HG03439 (cell line): ENCODE results near the gene KIDINS220.

Source experiments
- ATAC-seq: cut with Tn5 transposase; IDR thresholded peaks from one replicate; pipeline ENCODE4 v1.9.1; 2021; ENCODE audit warnings: mild to moderate bottlenecking, moderate library complexity; ENCODE audit not compliant: unreplicated experiment

The KIDINS220 gene

GRCh38 chr2:8836971-8837794 lies at the start of gene KIDINS220:
Gene KIDINS220 (minus strand): TSS chr2:8837613. CDS start chr2:8827093, 10,520 bp downstream.
- ATAC-seq, result peak; percentile 86

GRCh38 chr2:8886876-8887275 lies 49.5 kb upstream of the KIDINS220 start:
- ATAC-seq, result no peak

- no peak for ATAC-seq
Measured at GRCh38 chr2:8886202-8886518, 48.7 kb upstream of the KIDINS220 start.

- ATAC-seq, result no peak
Measured at GRCh38 chr2:8885449-8886201, 48.2 kb upstream of the KIDINS220 start.

GRCh38 chr2:8884812-8885211 lies 47.4 kb upstream of the KIDINS220 start:
- no peak for ATAC-seq

- ATAC-seq, result no peak
Measured at GRCh38 chr2:8882094-8882493, 44.7 kb upstream of the KIDINS220 start.

GRCh38 chr2:8877894-8878293 lies 40.5 kb upstream of the KIDINS220 start:
- no peak for ATAC-seq

GRCh38 chr2:8877332-8877731 lies 39.9 kb upstream of the KIDINS220 start:
- no peak for ATAC-seq

- ATAC-seq, result no peak
Measured at GRCh38 chr2:8876628-8877027, 39.2 kb upstream of the KIDINS220 start.

GRCh38 chr2:8872821-8873432 lies 35.5 kb upstream of the KIDINS220 start:
- no peak for ATAC-seq

- no peak for ATAC-seq
Measured at GRCh38 chr2:8870441-8870840, 33.0 kb upstream of the KIDINS220 start.

- ATAC-seq, result no peak
Measured at GRCh38 chr2:8867363-8867762, 29.9 kb upstream of the KIDINS220 start.

GRCh38 chr2:8863331-8863953 lies 26.0 kb upstream of the KIDINS220 start:
- ATAC-seq, result no peak

GRCh38 chr2:8862230-8862629 lies 24.8 kb upstream of the KIDINS220 start:
- ATAC-seq, result no peak

- no peak for ATAC-seq
Measured at GRCh38 chr2:8861797-8862196, 24.4 kb upstream of the KIDINS220 start.

GRCh38 chr2:8860239-8860638 lies 22.8 kb upstream of the KIDINS220 start:
- no peak for ATAC-seq

GRCh38 chr2:8858910-8859309 lies 21.5 kb upstream of the KIDINS220 start:
- no peak for ATAC-seq

GRCh38 chr2:8858264-8858663 lies 20.9 kb upstream of the KIDINS220 start:
- ATAC-seq, result no peak

- no peak for ATAC-seq
Measured at GRCh38 chr2:8857709-8858108, 20.3 kb upstream of the KIDINS220 start.

- ATAC-seq, result no peak
Measured at GRCh38 chr2:8856176-8856575, 18.8 kb upstream of the KIDINS220 start.

- ATAC-seq, result no peak
Measured at GRCh38 chr2:8855010-8855409, 17.6 kb upstream of the KIDINS220 start.
